ENCODE data around the gene ORC1.

The ORC1 gene

DNA sequence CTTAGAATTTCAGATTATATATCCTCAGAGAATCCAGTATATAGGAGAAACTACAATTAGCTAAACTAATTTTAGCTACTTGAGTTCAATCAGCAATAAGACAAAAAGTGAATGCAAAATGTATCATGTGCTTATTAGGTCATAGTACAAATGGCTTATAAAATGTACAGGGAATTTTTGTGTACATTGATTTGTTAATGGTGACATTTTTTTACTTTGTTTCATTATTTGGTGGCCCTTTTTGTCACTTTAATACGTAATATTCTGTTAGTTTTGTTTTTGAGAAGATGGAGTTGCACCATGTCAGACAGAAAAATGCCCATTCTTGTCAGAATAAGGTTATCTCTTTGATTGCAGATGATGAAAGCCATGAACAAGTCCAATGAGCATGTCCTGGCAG, 71.8 kb downstream of the ORC1 start:
- TF ChIP-seq TAF1 (IDR thresholded peaks at IDR 0.05; ENCODE audit: borderline replicate concordance, low read depth, low read length) = no peak
- no peak for TF ChIP-seq POLR2A (IDR thresholded peaks at IDR 0.05; ENCODE audit: low read depth, low read length)
- TF ChIP-seq POLR2AphosphoS5 (IDR thresholded peaks at IDR 0.05; ENCODE audit: low read depth, low read length) = no peak
- no peak for FAIRE-seq
- no peak for DNase-seq (ENCODE audit: insufficient read length)

- FAIRE-seq = no peak
- TF ChIP-seq POLR2A (IDR thresholded peaks at IDR 0.05; ENCODE audit: low read depth, low read length) = no peak
- no peak for TF ChIP-seq POLR2AphosphoS5 (IDR thresholded peaks at IDR 0.05; ENCODE audit: low read depth, low read length)
- TF ChIP-seq TAF1 (IDR thresholded peaks at IDR 0.05; ENCODE audit: borderline replicate concordance, low read depth, low read length) = no peak
- no peak for DNase-seq (ENCODE audit: insufficient read length)
These were observed 75.6 kb downstream of the ORC1 start for GRCh38 chr1:52328615-52329014.

DNA sequence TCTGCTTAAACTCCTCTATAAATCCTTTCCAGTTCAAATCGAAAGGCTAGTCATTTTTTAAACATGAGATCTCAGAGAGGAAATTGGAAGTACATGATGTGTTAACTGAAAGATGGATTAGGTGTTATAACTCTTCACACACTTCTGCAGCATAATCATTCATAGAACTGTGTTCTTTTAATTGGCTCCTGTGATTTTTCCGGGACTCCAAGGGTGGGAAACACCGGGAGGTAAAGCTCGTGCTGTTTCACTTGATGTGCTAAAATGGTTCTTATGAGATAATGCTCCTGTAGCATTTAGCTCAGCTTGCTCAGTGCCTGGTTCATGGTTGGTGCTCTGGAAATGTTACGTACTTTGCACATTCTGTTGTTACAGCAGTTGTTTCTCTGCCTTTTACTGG, 78.4 kb downstream of the ORC1 start:
- DNase-seq (ENCODE audit: insufficient read length) (no peak), FAIRE-seq (no peak)
- TF ChIP-seq TAF1 (IDR thresholded peaks at IDR 0.05; ENCODE audit: borderline replicate concordance, low read depth, low read length) = no peak
- TF ChIP-seq POLR2A (IDR thresholded peaks at IDR 0.05; ENCODE audit: low read depth, low read length) = no peak
- TF ChIP-seq POLR2AphosphoS5 (IDR thresholded peaks at IDR 0.05; ENCODE audit: low read depth, low read length) = no peak

GRCh38 chr1:52323731-52324130, 80.5 kb downstream of the ORC1 start:
- no peak for FAIRE-seq
- DNase-seq (ENCODE audit: insufficient read length) = no peak

More at GRCh38 chr1:52323731-52324130, 80.5 kb downstream of the ORC1 start:
- TF ChIP-seq TAF1 (IDR thresholded peaks at IDR 0.05; ENCODE audit: borderline replicate concordance, low read depth, low read length) (no peak), POLR2A (IDR thresholded peaks at IDR 0.05; ENCODE audit: low read depth, low read length) (no peak), POLR2AphosphoS5 (IDR thresholded peaks at IDR 0.05; ENCODE audit: low read depth, low read length) (no peak)
